ENCODE results near the gene COL1A1.

The COL1A1 gene

DNA sequence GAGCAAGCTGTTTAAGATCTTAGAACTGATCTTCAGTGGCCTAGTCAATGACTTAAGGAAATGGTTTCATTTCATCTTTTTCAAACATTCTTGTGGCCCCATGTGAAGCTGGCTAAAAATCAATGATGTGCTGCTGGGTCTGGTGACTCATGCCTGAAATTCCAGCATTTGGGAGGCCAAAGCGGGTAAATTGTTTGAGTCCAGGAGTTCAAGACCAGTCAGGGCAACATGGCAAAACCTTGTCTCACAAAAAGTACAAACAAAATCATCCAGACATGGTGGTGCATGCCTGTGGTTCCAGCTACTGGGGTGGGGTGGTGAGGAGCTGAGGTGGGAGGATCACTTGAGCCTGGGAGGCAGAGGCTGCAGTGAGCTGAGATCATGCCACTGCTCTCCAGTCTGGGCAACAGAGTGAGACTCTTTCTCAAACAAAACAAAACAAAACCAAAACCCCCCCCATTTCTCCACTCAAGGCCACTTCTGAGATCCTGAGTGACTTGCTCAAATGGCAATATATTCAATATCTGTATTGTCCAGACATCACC, 17.4 kb upstream of the COL1A1 start:
- no peak for TF ChIP-seq SPI1 (IDR thresholded peaks at IDR 0.05; ENCODE audit: borderline replicate concordance, low read depth)
- TF ChIP-seq, protein P1, sequence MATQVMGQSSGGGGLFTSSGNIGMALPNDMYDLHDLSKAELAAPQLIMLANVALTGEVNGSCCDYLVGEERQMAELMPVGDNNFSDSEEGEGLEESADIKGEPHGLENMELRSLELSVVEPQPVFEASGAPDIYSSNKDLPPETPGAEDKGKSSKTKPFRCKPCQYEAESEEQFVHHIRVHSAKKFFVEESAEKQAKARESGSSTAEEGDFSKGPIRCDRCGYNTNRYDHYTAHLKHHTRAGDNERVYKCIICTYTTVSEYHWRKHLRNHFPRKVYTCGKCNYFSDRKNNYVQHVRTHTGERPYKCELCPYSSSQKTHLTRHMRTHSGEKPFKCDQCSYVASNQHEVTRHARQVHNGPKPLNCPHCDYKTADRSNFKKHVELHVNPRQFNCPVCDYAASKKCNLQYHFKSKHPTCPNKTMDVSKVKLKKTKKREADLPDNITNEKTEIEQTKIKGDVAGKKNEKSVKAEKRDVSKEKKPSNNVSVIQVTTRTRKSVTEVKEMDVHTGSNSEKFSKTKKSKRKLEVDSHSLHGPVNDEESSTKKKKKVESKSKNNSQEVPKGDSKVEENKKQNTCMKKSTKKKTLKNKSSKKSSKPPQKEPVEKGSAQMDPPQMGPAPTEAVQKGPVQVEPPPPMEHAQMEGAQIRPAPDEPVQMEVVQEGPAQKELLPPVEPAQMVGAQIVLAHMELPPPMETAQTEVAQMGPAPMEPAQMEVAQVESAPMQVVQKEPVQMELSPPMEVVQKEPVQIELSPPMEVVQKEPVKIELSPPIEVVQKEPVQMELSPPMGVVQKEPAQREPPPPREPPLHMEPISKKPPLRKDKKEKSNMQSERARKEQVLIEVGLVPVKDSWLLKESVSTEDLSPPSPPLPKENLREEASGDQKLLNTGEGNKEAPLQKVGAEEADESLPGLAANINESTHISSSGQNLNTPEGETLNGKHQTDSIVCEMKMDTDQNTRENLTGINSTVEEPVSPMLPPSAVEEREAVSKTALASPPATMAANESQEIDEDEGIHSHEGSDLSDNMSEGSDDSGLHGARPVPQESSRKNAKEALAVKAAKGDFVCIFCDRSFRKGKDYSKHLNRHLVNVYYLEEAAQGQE (IDR thresholded peaks at IDR 0.05; ENCODE audit: insufficient replicate concordance, low read depth), result no peak
- no peak for TF ChIP-seq POLR2AphosphoS5 (IDR thresholded peaks at IDR 0.05; ENCODE audit: low read depth)
- no peak for TF ChIP-seq GABPA (IDR thresholded peaks at IDR 0.05; ENCODE audit: low read depth)
- TF ChIP-seq, protein P2, sequence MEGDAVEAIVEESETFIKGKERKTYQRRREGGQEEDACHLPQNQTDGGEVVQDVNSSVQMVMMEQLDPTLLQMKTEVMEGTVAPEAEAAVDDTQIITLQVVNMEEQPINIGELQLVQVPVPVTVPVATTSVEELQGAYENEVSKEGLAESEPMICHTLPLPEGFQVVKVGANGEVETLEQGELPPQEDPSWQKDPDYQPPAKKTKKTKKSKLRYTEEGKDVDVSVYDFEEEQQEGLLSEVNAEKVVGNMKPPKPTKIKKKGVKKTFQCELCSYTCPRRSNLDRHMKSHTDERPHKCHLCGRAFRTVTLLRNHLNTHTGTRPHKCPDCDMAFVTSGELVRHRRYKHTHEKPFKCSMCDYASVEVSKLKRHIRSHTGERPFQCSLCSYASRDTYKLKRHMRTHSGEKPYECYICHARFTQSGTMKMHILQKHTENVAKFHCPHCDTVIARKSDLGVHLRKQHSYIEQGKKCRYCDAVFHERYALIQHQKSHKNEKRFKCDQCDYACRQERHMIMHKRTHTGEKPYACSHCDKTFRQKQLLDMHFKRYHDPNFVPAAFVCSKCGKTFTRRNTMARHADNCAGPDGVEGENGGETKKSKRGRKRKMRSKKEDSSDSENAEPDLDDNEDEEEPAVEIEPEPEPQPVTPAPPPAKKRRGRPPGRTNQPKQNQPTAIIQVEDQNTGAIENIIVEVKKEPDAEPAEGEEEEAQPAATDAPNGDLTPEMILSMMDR (IDR thresholded peaks at IDR 0.05; ENCODE audit: insufficient read depth, low read length), result no peak
- no peak overlapping the region for H3K4me3 ChIP-seq (replicated peaks; ENCODE audit: insufficient read depth, low read length)
- H3K27me3 ChIP-seq (ENCODE audit: insufficient read depth, poor library complexity, severe bottlenecking), result no peaks in the 10 kb centered on the region
- DNase-seq (ENCODE audit: low read depth in 1 of 2, low spot score in 1 of 2), result no peak
- no peak overlapping the region for H3K27ac ChIP-seq (replicated peaks)

DNA sequence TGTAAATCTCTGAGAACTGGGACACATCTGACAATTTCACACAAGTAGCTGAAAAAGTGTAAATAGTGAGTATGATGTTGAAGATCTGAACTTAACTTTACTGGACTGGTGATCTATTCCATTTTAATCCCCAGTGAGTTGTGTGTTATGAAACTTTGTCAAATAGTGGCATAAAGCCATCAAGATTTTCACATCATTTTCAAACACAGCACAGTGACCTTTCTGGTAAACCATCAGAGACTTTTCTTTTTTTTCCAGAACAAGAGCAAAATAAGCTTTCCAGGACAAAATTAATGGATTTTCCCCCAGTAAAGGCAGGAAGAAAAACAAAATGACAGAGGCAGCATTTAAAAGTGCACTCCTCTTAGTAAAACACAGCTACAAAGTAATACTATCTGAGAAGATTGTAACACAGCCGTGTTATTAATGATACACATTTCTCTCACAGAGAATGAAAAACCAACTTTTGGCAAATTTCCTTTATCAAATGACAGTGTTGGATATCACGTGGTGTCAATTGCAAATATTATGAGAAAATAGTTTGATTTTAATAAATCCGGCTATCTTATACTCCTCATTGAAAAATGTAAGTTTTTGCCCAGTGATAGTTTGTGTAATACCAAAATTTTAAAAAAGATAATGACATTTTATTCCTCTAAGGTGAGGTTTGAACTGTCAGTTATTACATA, 16.8 kb upstream of the COL1A1 start:
- TF ChIP-seq GABPA (IDR thresholded peaks at IDR 0.05; ENCODE audit: low read depth), result no peak
- no peak overlapping the region for H3K4me3 ChIP-seq (replicated peaks; ENCODE audit: insufficient read depth, low read length)
- no peak overlapping the region for H3K27ac ChIP-seq (replicated peaks)
- DNase-seq (ENCODE audit: low read depth in 1 of 2, low spot score in 1 of 2), result no peak
- H3K27me3 ChIP-seq (ENCODE audit: insufficient read depth, poor library complexity, severe bottlenecking), result no peaks in the 10 kb centered on the region

DNA sequence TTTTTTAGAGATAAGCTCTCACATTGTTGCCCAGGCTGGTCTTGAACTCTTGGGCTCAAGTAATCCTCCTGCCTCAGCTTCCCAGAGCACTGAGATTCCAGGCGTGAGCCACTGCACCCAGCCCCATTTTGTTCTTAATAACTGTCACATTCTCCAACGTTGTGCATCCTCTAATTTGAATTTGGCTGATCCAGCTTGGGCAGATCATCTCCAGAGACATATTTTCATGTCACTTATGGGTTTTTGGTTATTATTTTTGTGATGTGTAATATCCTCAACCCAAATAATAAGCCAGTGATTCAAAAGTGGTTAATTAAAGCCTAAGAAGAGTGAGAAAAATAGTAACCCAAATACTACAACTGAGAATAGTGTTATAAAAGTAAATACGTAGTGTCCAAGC, 16.2 kb upstream of the COL1A1 start:
- H3K27me3 ChIP-seq (ENCODE audit: insufficient read depth, poor library complexity, severe bottlenecking), result no peaks in the 10 kb centered on the region
- TF ChIP-seq POLR2AphosphoS5 (IDR thresholded peaks at IDR 0.05; ENCODE audit: low read depth) (no peak), GABPA (IDR thresholded peaks at IDR 0.05; ENCODE audit: low read depth) (no peak), SPI1 (IDR thresholded peaks at IDR 0.05; ENCODE audit: borderline replicate concordance, low read depth) (no peak)
- TF ChIP-seq, protein P1 (IDR thresholded peaks at IDR 0.05; ENCODE audit: insufficient replicate concordance, low read depth), result no peak
- TF ChIP-seq, protein P2 (IDR thresholded peaks at IDR 0.05; ENCODE audit: insufficient read depth, low read length), result no peak
- H3K27ac ChIP-seq (replicated peaks), result no peak overlapping the region
- no peak for DNase-seq (ENCODE audit: low read depth in 1 of 2, low spot score in 1 of 2)
- no peak overlapping the region for H3K4me3 ChIP-seq (replicated peaks; ENCODE audit: insufficient read depth, low read length)

DNA sequence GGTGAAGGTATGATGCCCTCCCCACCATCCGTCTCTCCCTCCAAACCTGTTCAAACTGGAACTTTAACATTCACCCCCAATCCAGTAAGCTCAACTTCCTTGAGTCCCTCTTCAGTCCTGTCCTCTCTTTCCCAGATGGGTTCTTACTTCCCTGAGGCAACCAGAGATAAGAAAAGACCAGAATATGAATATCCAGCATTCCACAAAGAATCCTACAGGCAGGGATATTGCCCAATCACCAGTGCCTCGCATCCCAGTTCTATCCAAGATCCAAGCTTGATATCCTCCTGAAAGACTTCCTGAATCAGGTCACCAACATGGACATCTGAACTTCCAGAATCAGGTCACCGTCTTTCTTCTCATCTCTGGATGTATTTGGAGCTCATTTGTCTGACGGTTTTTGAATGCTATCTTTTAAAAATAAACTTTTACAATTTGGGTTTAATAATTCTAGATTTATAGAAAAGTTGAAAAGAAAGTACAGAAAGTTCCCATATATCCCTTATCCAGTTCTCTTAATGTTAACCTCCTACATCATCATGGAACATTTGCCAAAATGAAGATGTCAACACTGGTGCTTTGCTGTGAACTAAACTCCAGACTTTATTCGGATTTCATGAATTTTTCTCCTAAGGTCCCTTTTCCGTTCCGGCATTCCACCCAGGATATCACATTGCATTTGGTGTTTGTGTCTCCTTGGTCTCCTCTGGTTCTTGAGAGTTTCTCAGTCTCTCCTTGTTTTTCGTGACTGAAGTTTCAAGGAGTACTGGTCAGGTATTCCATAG, 13.7 kb upstream of the COL1A1 start:
- Histone ChIP-seq H3K27ac (replicated peaks) (no peak overlapping the region), H3K4me3 (replicated peaks; ENCODE audit: insufficient read depth, low read length) (no peak overlapping the region), H3K27me3 (ENCODE audit: insufficient read depth, poor library complexity, severe bottlenecking) (no peaks in the 10 kb centered on the region)
- no peak for DNase-seq (ENCODE audit: low read depth in 1 of 2, low spot score in 1 of 2)
- TF ChIP-seq, protein P1 (IDR thresholded peaks at IDR 0.05; ENCODE audit: insufficient replicate concordance, low read depth), result no peak
- TF ChIP-seq, protein P2 (IDR thresholded peaks at IDR 0.05; ENCODE audit: insufficient read depth, low read length), result no peak
- no peak for TF ChIP-seq GABPA (IDR thresholded peaks at IDR 0.05; ENCODE audit: low read depth)
- no peak for TF ChIP-seq POLR2AphosphoS5 (IDR thresholded peaks at IDR 0.05; ENCODE audit: low read depth)

All from HL-60 (cell line).